ENCODE data around the gene FHAD1.
A peak's percentile ranks its signal among the peaks of the same experiment; 100 is the strongest.
"Not testable (repeated sequence)": the region's sequence is repeated elsewhere in the genome, so short reads cannot be mapped to it uniquely, and the experiment has no call there.

Gene FHAD1

DNA sequence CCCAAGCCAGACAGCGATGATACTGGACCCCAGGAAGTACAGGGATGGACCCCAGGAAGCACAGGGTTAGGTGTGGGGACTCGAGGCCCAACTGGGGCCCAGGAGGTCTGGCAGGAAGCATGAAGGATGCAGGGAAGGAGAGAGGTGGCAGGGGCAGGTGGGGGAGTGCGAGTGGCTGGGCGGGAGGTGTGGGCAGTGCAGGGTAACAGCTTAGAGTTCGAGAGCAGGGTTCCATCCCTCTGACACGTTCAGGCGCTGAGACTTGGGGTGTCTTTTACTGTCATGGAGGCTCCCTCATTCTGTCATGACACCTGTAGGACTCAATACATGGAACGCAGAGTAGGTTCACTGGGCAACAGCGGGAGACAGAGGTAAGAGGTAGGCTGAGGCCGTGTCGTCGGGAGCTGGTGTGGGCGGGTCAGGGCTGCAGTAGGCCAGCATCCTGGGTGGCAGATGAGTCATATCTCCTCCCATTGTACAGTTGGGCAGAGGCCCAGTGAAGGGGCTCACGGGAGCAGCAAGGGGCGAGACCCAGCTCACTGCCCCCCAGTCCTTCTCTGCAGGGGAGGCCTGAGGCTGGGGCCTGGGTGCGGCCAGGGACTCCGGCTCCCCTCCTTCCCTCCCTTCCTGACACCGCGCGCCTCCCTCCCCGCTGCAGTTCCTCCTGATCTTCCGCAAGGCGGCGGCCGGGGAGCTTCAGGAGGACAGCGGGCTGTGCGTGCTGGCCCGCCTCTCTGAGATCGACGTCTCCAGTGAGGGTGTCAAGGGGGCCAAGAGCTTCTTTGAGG lies 179.7 kb downstream of the FHAD1 start:
- DNase-seq (ENCODE audit: low read depth), result peak; percentile 27
- H3K4me3 ChIP-seq (ENCODE audit: low read length), result no peak overlapping the region
- TF ChIP-seq, protein P1, sequence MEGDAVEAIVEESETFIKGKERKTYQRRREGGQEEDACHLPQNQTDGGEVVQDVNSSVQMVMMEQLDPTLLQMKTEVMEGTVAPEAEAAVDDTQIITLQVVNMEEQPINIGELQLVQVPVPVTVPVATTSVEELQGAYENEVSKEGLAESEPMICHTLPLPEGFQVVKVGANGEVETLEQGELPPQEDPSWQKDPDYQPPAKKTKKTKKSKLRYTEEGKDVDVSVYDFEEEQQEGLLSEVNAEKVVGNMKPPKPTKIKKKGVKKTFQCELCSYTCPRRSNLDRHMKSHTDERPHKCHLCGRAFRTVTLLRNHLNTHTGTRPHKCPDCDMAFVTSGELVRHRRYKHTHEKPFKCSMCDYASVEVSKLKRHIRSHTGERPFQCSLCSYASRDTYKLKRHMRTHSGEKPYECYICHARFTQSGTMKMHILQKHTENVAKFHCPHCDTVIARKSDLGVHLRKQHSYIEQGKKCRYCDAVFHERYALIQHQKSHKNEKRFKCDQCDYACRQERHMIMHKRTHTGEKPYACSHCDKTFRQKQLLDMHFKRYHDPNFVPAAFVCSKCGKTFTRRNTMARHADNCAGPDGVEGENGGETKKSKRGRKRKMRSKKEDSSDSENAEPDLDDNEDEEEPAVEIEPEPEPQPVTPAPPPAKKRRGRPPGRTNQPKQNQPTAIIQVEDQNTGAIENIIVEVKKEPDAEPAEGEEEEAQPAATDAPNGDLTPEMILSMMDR (IDR thresholded peaks at IDR 0.05; ENCODE audit: insufficient read depth, low read depth, low read length, missing control alignments), result no peak

GRCh38 chr1:15427280-15427666 lies 180.2 kb downstream of the FHAD1 start:
- DNase-seq (ENCODE audit: low read depth), result no peak
- TF ChIP-seq, protein P1 (IDR thresholded peaks at IDR 0.05; ENCODE audit: insufficient read depth, low read depth, low read length, missing control alignments), result no peak
- H3K4me3 ChIP-seq (ENCODE audit: low read length), result no peak overlapping the region

- DNase-seq (ENCODE audit: low read depth), result not testable (repeated sequence)
Measured at GRCh38 chr1:15428252-15428651, 181.2 kb downstream of the FHAD1 start.

GRCh38 chr1:15428815-15429435 lies 181.9 kb downstream of the FHAD1 start:
- no peak overlapping the region for H3K4me3 ChIP-seq (ENCODE audit: low read length)
- DNase-seq (ENCODE audit: low read depth), result no peak
- TF ChIP-seq, protein P1 (IDR thresholded peaks at IDR 0.05; ENCODE audit: insufficient read depth, low read depth, low read length, missing control alignments), result no peak

More at GRCh38 chr1:15428252-15428651, 181.2 kb downstream of the FHAD1 start:
- H3K4me3 ChIP-seq (ENCODE audit: low read length), result not testable (repeated sequence)

DNA sequence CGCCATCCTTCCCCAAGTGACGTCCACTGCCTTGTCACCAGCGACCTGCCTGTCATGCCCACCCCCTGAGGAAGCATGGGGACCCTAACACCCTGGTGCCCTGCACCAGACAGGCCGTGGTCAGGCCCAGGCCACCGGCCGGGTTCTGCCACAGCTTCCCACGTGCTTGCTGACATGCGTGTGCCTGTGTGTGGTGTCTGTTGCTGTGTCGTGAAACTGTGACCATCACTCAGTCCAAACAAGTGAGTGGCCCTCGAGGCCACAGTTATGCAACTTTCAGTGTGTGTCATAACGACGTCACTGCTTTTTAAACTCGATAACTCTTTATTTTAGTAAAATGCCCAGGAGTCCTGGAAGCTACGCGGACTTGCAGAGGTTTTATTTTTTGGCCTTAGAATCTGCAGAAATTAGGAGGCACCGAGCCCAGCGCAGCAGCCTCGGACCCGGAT lies 182.7 kb downstream of the FHAD1 start:
- TF ChIP-seq, protein P1 (IDR thresholded peaks at IDR 0.05; ENCODE audit: insufficient read depth, low read depth, low read length, missing control alignments), result no peak
- H3K4me3 ChIP-seq (ENCODE audit: low read length), result no peak overlapping the region
- DNase-seq (ENCODE audit: low read depth), result peak; percentile 75

- no peak overlapping the region for H3K4me3 ChIP-seq (ENCODE audit: low read length)
- TF ChIP-seq, protein P1 (IDR thresholded peaks at IDR 0.05; ENCODE audit: insufficient read depth, low read depth, low read length, missing control alignments), result peak; percentile 90
- DNase-seq (ENCODE audit: low read depth), result peak; percentile 54
Measured at GRCh38 chr1:15430787-15431570, 184.0 kb downstream of the FHAD1 start.

DNA sequence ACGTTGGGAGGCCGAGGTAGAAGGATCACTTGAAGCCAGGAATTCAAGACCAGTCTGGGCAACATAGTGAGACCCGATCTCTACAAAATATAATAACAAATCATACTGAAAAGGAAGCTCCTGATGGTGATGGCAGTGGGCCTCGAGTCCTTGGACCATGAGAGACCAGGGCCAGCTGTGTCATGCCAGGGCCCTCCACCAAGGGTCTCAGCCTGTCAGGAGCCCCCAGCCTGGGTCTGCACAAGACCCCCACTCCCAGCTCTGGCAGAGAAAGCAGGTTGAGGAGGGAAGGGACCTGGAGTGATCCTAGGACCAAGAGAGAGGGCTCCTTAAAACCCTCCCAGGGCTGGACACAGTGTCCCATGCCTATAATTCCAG lies 184.5 kb downstream of the FHAD1 start:
- no peak overlapping the region for H3K4me3 ChIP-seq (ENCODE audit: low read length)
- no peak for DNase-seq (ENCODE audit: low read depth)
- TF ChIP-seq, protein P1 (IDR thresholded peaks at IDR 0.05; ENCODE audit: insufficient read depth, low read depth, low read length, missing control alignments), result no peak
